Activated CD4-positive, alpha-beta memory T cell treated with anti-CD3 and anti-CD28 coated beads for 36 hours (primary cell): Measurements from ENCODE around the gene PCDHGA4. TPM values are rescaled to one million over a fixed set of nuclear protein-coding genes. Genes with fewer than 3 reads are reported as not detected.
"Not testable (repeated sequence)": the region's sequence is repeated elsewhere in the genome, so short reads cannot be mapped to it uniquely, and the experiment has no call there.

Source experiments
- CTCF ChIA-PET: fragments of 350-600 bp; sonication (Branson Sonifier 250); formaldehyde crosslinking; loops from one replicate; lab custom pipeline; 2021; ENCODE audit warnings: antibody characterized with exemption, inconsistent platforms; lab: Charles Lee
- POLR2A ChIA-PET: fragments of 350-600 bp; sonication (Branson Sonifier 250); formaldehyde crosslinking; loops from one replicate; lab custom pipeline; 2021; ENCODE audit warnings: antibody characterized with exemption; lab: Charles Lee
- DNase-seq: peaks from one replicate; pipeline ENCODE4 v3.0.0-alpha.2; 2020
- H3K27ac Mint-ChIP-seq: one replicate; pipeline ENCODE4 v1.8.0; 2021; ENCODE audit warnings: mixed read lengths
- H3K27me3 Mint-ChIP-seq: one replicate; pipeline ENCODE4 v1.8.0; 2021; ENCODE audit warnings: mixed read lengths
- H3K36me3 Mint-ChIP-seq: one replicate; pipeline ENCODE4 v1.8.0; 2021; ENCODE audit warnings: mixed read lengths
- H3K4me1 Mint-ChIP-seq: one replicate; pipeline ENCODE4 v1.8.0; 2021; ENCODE audit warnings: low read depth, mixed read lengths
- H3K4me3 Mint-ChIP-seq: one replicate; pipeline ENCODE4 v1.8.0; 2021; ENCODE audit warnings: mild to moderate bottlenecking, mixed read lengths
- H3K9me3 Mint-ChIP-seq: one replicate; pipeline ENCODE4 v1.8.0; 2021; ENCODE audit warnings: mixed read lengths
- intact Hi-C: fragments of 100-400 bp; cut with micrococcal nuclease; formaldehyde crosslinking; loops from one replicate; pipeline ENCODE4 v1.15.1; 2023
- total RNA-seq, 2 experiments: library from RNA; stranded (reverse); gene quantifications; one replicate each; pipeline ENCODE4 v1.2.3, GENCODE V29; 2021

PCDHGA4 gene
- total RNA-seq, 2 experiments from 2014 or later, result 0.07 to 0.12 TPM

DNA sequence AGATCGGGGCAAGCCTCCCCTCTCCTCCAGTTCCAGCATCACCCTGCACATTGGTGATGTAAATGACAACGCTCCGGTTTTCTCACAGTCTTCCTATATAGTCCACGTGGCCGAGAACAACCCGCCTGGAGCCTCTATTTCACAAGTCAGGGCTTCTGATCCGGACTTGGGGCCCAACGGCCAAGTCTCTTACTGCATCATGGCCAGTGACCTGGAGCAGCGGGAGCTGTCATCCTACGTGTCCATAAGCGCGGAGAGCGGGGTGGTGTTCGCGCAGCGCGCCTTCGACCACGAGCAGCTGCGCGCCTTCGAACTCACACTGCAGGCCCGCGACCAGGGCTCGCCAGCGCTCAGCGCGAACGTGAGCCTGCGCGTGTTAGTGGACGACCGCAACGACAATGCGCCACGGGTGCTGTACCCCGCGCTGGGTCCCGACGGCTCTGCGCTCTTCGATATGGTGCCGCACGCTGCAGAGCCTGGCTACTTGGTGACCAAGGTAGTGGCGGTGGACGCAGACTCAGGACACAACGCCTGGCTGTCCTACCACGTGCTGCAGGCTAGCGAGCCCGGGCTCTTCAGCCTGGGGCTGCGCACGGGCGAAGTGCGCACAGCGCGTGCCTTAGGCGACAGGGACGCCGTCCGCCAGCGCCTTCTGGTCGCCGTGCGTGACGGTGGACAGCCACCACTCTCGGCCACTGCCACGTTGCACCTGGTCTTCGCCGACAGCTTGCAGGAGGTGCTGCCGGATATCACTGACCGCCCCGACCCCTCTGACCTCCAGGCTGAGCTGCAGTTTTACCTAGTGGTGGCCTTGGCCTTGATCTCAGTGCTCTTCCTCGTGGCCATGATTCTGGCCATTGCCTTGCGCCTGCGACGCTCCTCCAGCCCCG lies 34.6 kb downstream of the PCDHGA4 start:
- intact Hi-C loops, result no loop called here
- H3K36me3 Mint-ChIP-seq, result peaks cover 32% of the 10 kb centered on the region
- CTCF ChIA-PET, result no interaction called here

DNA sequence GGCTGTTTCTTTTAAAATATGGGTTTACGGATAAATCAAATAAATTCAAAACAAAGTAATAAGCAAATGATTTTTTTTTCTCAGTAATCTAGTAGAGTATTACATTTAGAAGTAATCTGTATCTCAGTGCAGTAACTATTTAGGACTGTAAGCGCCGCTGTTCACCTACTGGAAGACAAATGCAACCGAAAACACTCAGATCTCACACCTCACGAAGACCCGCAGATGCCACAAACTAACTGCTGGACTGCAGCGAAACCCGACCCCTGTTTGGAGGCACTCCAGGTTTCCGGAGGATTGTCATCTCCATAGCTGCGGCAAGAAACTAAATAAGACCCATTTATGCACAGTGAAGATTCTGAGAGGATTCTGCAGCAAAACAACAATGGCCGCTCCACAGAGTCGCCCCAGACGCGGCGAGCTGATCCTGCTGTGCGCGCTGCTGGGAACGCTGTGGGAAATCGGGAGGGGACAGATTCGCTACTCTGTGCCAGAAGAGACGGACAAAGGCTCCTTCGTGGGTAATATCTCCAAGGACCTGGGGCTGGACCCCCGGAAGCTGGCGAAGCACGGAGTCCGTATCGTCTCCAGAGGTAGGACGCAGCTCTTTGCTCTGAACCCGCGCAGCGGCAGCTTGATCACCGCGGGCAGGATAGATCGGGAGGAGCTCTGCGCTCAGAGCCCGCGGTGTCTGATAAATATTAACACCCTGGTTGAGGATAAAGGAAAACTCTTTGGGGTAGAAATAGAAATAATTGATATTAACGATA lies 37.8 kb downstream of the PCDHGA4 start, which contains the start of gene PCDHGA8:
Gene PCDHGA8 (plus strand): TSS at position 205 of the 770 bp plus-strand sequence. CDS start 181 bp downstream, at position 386.
- H3K4me3 Mint-ChIP-seq, result no peak within 1 kb of the TSS
- CTCF ChIA-PET, result no interaction called here

More for the DNA sequence above, 34.6 kb downstream of the PCDHGA4 start:
- H3K4me1 Mint-ChIP-seq, result no peaks in the 10 kb centered on the region
- POLR2A ChIA-PET, result no interaction called here
- no peak overlapping the region for H3K27ac Mint-ChIP-seq
- peaks cover 65% of the 10 kb centered on the region for H3K27me3 Mint-ChIP-seq
- H3K9me3 Mint-ChIP-seq, result peaks cover 34% of the 10 kb centered on the region
- no peak for DNase-seq
- no peak overlapping the region for H3K4me3 Mint-ChIP-seq

DNA sequence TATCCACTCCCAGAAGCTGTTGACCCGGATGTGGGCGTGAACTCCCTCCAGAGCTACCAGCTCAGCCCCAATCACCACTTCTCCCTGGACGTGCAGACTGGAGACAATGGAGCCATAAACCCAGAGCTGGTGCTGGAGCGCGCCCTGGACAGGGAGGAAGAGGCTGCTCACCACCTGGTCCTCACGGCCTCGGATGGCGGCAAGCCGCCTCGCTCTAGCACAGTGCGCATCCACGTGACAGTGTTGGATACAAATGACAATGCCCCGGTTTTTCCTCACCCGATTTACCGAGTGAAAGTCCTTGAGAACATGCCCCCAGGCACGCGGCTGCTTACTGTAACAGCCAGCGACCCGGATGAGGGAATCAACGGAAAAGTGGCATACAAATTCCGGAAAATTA lies 38.4 kb downstream of the PCDHGA4 start:
- ChIA-PET CTCF (no interaction called here), POLR2A (no interaction called here)
- peaks cover 36% of the 10 kb centered on the region for H3K9me3 Mint-ChIP-seq
- intact Hi-C loops, result no loop called here
- H3K36me3 Mint-ChIP-seq, result peaks cover 32% of the 10 kb centered on the region
- DNase-seq, result no peak
- no peak overlapping the region for H3K27ac Mint-ChIP-seq
- H3K27me3 Mint-ChIP-seq, result peaks cover 54% of the 10 kb centered on the region
- H3K4me3 Mint-ChIP-seq, result no peak overlapping the region
- no peaks in the 10 kb centered on the region for H3K4me1 Mint-ChIP-seq

More for the DNA sequence above, 37.8 kb downstream of the PCDHGA4 start, which contains the start of gene PCDHGA8:
- Mint-ChIP-seq H3K36me3 (peaks cover 33% of the 10 kb centered on the region), H3K9me3 (peaks cover 36% of the 10 kb centered on the region), H3K27me3 (peaks cover 56% of the 10 kb centered on the region), H3K27ac (no peak within 1 kb of the TSS), H3K4me1 (no peaks in the 10 kb centered on the region)
- no peak for DNase-seq
- intact Hi-C loops, result no loop called here
- POLR2A ChIA-PET, result no interaction called here

DNA sequence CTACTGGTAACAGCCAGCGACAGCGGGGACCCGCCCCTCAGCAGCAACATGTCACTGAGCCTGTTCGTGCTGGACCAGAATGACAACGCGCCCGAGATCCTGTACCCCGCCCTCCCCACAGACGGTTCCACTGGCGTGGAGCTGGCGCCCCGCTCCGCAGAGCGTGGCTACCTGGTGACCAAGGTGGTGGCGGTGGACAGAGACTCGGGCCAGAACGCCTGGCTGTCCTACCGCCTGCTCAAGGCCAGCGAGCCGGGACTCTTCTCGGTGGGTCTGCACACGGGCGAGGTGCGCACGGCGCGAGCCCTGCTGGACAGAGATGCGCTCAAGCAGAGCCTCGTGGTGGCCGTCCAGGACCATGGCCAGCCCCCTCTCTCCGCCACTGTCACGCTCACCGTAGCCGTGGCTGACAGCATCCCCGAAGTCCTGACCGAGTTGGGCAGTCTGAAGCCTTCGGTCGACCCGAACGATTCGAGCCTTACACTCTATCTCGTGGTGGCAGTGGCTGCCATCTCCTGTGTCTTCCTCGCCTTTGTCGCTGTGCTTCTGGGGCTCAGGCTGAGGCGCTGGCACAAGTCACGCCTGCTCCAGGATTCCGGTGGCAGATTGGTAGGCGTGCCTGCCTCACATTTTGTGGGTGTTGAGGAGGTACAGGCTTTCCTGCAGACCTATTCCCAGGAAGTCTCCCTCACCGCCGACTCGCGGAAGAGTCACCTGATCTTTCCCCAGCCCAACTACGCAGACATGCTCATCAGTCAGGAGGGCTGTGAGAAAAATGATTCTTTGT lies 39.8 kb downstream of the PCDHGA4 start:
- CTCF ChIA-PET, result interaction anchor here (0.7 kb wide), 1 partner anchor 169 kb away, joined by 4 read pairs; no protein-coding TSS in a partner anchor
- DNase-seq, intact Hi-C loops, H3K27ac Mint-ChIP-seq, H3K4me3 Mint-ChIP-seq, H3K4me1 Mint-ChIP-seq: not testable (repeated sequence)
- H3K9me3 Mint-ChIP-seq, result peaks cover 38% of the 10 kb centered on the region
- POLR2A ChIA-PET, result interaction anchor here (0.6 kb wide), 1 partner anchor 9 kb away, joined by 3 read pairs; no protein-coding TSS in a partner anchor
- peaks cover 34% of the 10 kb centered on the region for H3K36me3 Mint-ChIP-seq
- H3K27me3 Mint-ChIP-seq, result peaks cover 53% of the 10 kb centered on the region

DNA sequence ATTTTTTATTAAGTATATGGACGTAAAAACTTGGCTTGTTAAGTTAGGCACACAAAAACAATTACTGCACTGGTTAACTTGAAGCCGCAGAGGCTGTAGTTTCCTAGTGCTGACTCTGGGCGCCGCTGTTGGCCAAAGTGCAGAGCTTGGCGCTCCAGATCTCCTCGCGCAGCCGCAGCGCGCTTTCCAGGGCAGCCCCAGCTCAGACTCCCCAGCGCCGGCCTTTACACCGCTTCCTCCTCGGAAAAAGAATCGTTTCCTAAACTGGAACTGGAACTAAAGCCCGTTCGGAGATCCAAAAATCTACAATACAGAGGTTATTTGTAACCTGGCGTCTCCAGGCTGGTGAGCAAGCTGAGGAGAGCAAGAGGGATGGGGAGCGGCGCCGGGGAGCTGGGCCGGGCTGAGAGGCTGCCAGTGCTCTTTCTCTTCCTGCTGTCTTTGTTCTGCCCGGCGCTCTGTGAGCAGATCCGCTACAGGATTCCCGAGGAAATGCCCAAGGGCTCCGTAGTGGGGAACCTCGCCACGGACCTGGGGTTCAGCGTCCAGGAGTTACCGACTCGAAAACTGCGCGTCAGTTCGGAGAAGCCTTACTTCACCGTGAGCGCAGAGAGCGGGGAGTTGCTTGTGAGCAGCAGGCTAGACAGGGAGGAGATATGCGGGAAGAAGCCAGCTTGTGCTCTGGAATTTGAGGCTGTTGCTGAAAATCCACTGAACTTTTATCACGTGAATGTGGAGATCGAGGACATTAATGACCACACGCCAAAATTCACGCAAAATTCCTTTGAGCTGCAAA lies 43.1 kb downstream of the PCDHGA4 start, which contains the start of gene PCDHGB5:
Gene PCDHGB5 (plus strand): TSS at position 192 of the 796 bp plus-strand sequence. CDS start 181 bp downstream, at position 373.
- CTCF ChIA-PET, result interaction anchor here (1.0 to 2.9 kb wide), 11 partner anchors 16 to 166 kb away, joined by 3 to 13 read pairs (median 4); partner anchors contain the start of genes PCDHB15, PCDHGA10, PCDHGA12 and PCDHGB3
- peaks cover 50% of the 10 kb centered on the region for H3K27me3 Mint-ChIP-seq
- POLR2A ChIA-PET, result not testable (repeated sequence)

DNA sequence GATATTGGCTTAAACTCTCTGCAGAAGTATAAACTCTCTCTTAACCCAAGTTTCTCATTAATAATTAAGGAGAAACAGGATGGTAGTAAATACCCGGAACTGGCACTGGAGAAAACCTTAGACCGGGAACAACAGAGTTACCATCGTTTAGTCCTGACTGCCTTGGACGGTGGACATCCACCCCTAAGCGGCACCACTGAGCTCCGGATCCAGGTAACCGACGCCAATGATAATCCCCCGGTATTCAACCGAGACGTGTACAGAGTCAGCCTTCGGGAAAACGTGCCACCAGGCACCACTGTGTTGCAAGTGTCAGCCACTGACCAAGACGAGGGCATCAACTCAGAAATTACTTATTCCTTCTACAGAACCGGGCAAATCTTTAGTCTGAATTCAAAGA lies 43.8 kb downstream of the PCDHGA4 start:
- no peaks in the 10 kb centered on the region for H3K4me1 Mint-ChIP-seq

More for the DNA sequence above, 43.1 kb downstream of the PCDHGA4 start, which contains the start of gene PCDHGB5:
- intact Hi-C loops, H3K27ac Mint-ChIP-seq, H3K4me1 Mint-ChIP-seq: not testable (repeated sequence)
- Mint-ChIP-seq H3K9me3 (peaks cover 34% of the 10 kb centered on the region), H3K36me3 (peaks cover 29% of the 10 kb centered on the region), H3K4me3 (peak within 1 kb of the TSS; percentile 23)
- DNase-seq, result peak; percentile 51

DNA sequence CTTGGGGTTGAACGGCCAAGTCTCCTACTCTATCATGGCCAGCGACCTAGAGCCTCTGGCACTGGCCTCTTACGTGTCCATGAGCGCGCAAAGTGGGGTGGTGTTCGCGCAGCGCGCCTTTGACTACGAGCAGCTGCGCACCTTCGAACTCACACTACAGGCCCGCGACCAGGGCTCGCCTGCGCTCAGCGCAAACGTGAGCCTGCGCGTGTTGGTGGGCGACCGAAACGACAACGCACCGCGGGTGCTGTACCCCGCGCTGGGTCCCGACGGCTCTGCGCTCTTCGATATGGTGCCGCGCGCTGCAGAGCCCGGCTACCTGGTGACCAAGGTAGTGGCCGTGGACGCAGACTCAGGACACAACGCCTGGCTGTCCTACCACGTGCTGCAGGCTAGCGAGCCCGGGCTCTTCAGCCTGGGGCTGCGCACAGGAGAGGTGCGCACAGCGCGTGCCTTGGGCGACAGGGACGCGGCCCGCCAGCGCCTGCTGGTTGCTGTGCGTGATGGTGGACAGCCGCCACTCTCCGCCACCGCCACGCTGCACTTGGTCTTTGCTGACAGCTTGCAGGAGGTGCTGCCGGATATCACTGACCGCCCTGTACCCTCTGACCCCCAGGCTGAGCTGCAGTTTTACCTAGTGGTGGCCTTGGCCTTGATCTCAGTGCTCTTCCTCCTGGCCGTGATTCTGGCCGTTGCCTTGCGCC lies 44.9 kb downstream of the PCDHGA4 start:
- Mint-ChIP-seq H3K4me1 (no peaks in the 10 kb centered on the region), H3K9me3 (peaks cover 30% of the 10 kb centered on the region), H3K4me3 (no peak overlapping the region), H3K36me3 (peaks cover 30% of the 10 kb centered on the region), H3K27ac (no peak overlapping the region), H3K27me3 (peaks cover 56% of the 10 kb centered on the region)
- intact Hi-C loops, result no loop called here
- ChIA-PET CTCF (no interaction called here), POLR2A (no interaction called here)
- DNase-seq, result no peak

More for the DNA sequence above, 43.8 kb downstream of the PCDHGA4 start:
- ChIA-PET CTCF (interaction anchor here (1.4 to 2.9 kb wide), 5 partner anchors 15 to 165 kb away, joined by 3 to 13 read pairs (median 5); partner anchors contain the start of genes PCDHGA10 and TAF7), POLR2A (no interaction called here)
- Mint-ChIP-seq H3K9me3 (peaks cover 34% of the 10 kb centered on the region), H3K27me3 (peaks cover 52% of the 10 kb centered on the region), H3K4me3 (no peak overlapping the region), H3K27ac (no peak overlapping the region), H3K36me3 (peaks cover 31% of the 10 kb centered on the region)
- intact Hi-C loops, result no loop called here
- no peak for DNase-seq

DNA sequence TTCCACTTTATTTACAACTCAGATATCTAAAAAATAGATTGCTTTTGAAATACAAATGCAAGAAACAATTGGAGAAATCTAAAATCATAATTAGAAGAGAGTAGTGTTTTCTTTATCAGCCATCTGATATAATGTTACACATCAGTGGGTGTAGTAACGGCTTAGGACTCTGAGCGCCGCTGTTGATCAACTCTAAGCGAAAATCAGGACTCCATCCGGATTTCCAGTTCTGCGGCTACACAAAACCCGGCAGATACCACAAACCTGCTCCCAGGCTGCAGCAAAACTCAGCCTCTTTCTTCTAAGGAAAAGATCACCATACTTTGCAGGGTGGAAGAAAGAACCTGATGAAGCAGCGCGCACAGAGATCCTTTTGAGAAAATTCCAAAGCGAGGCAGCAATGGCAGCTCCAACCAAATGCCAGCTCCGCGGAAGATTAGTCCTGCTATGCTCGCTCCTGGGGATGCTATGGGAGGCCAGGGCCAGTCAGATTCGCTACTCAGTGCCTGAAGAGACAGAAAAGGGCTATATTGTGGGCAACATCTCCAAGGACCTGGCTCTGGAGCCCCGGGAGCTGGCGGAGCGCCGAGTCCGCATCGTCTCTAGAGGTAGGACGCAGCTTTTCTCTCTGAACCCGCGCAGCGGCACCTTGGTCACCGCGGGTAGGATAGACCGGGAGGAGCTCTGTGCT lies 47.9 kb downstream of the PCDHGA4 start, which contains the start of gene PCDHGA9:
Gene PCDHGA9 (plus strand): TSS at position 226 of the 691 bp plus-strand sequence. CDS start 175 bp downstream, at position 401.
- Mint-ChIP-seq H3K4me1 (no peaks in the 10 kb centered on the region), H3K27me3 (peaks cover 57% of the 10 kb centered on the region), H3K9me3 (peaks cover 31% of the 10 kb centered on the region), H3K27ac (no peak within 1 kb of the TSS), H3K36me3 (peaks cover 25% of the 10 kb centered on the region), H3K4me3 (peak within 1 kb of the TSS; percentile 23)
- intact Hi-C loops, result no loop called here
- peak; percentile 31 for DNase-seq
- ChIA-PET CTCF (interaction anchor here (1.0 to 1.5 kb wide), 4 partner anchors 10 to 165 kb away, joined by 3 to 7 read pairs (median 4); partner anchors contain the start of gene PCDHGA10), POLR2A (no interaction called here)

DNA sequence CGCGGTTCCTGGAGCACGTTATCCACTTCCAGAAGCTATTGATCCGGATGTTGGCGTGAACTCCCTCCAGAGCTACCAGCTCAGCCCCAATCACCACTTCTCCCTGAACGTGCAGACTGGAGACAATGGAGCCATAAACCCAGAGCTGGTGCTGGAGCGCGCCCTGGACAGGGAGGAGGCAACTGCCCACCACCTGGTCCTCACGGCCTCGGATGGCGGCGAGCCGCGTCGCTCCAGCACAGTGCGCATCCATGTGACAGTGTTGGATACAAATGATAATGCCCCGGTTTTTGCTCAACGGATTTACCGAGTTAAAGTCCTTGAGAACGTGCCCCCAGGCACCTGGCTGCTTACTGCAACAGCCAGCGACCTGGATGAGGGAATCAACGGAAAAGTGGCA lies 48.6 kb downstream of the PCDHGA4 start:
- H3K27me3 Mint-ChIP-seq, result peaks cover 63% of the 10 kb centered on the region
- peaks cover 27% of the 10 kb centered on the region for H3K36me3 Mint-ChIP-seq
- no peak overlapping the region for H3K4me3 Mint-ChIP-seq
- no peak overlapping the region for H3K27ac Mint-ChIP-seq
- ChIA-PET CTCF (interaction anchor here (1.0 to 1.5 kb wide), 4 partner anchors 10 to 164 kb away, joined by 3 to 7 read pairs (median 4); partner anchors contain the start of gene PCDHGA10), POLR2A (interaction anchor here (0.6 kb wide), 1 partner anchor 8 kb away, joined by 3 read pairs; no protein-coding TSS in a partner anchor)
- H3K9me3 Mint-ChIP-seq, result peaks cover 33% of the 10 kb centered on the region
- DNase-seq, result no peak
- H3K4me1 Mint-ChIP-seq, result peaks cover 2% of the 10 kb centered on the region
- intact Hi-C loops, result no loop called here
